ENCODE measurements around the gene EME2.

GRCh38 chr16:1794221-1794871, 21.7 kb downstream of the EME2 start:
- TF ChIP-seq POLR2A (IDR thresholded peaks at IDR 0.05): no peak
- TF ChIP-seq CTCF (IDR thresholded peaks at IDR 0.05): no peak

Measured in thyroid gland (tissue), 4 donors.